ENCODE results near the gene ADARB1.

The ADARB1 gene

DNA sequence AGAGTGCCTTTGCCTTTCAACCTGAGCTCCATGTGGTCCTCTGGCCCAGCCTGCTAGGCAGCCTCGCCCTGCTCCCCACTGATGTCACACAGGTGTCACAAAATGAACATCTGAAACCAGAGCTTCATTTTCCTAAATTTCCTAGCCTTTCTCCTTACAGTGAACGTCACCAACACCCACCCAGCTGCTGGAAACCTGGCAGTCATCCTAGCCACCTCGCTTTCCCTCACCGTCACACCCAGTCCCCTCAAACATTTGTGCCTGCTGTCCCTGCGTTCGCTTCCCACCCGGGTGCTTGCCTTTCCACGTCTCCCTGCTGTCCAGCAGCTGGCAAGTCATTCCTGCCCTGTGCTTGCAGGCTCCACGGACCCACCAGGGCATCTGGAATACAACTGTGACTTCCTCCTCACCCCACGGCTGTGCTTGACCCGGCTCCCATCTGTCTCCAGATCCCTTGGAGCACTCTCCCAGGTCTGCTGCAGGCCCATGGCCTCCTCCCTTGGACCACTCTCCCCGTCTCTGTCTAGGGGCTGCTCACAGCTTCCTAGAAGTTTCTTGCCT, 23.5 kb downstream of the ADARB1 start:
- no peak for DNase-seq

DNA sequence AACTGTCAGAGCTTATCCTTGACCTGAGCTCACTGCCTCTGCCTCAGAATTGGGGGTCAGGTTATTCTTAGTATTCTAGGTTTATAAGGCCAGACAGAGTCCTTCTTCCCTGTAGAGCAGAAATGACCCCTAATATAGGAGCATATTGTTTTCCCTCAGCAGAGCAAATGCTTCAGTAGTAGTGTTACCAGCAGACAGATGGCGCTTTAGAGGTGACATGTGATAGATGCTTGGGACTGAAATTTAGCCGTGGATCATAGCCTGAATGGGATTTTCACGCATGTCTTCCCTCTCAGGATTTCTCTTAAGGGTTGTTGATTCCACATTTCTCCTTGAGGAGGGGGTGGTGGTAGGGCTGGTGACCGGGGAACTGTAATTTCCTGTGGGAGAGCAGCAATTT, 24.5 kb downstream of the ADARB1 start:
- no peak for DNase-seq

DNA sequence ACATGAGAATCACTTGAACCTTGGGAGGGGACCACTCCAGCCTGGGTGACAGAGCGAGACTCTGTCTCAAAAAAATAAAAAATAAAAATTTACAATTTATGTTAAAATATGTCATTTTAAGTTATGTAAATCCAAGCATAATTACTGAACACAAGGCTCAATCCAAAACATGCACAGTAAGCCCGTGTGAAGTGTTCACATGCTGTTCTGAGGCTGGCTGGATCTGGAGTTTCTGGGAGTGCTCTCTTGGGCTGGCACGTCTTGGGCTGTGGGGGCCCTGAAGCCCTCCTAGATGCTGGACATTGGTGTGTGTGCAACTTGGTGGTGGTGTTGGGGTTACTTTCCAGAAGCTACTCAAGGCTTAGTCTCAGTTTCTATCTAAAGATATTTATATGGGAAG, 25.2 kb downstream of the ADARB1 start:
- no peak for DNase-seq

DNA sequence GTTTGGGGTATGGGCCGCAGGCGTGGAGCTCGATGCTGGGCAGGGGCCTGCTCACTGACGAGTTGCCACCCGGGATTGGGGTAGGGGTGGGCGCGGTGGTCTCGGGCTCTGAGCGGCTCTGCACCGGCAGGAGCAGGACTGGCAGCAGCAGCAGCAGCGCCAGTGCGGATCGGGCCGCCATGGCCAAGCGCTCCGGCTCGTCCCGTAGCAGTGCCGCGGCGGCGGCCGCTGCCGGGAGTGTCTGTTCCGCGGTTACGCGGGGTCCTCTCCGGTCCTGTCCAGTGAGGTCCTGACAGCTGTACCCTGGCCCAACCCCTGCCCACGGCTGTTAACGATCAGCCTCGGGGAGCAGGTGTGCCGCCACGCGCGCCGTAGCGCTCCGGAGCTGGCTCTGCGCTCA, 26.5 kb downstream of the ADARB1 start:
- DNase-seq = no peak

DNA sequence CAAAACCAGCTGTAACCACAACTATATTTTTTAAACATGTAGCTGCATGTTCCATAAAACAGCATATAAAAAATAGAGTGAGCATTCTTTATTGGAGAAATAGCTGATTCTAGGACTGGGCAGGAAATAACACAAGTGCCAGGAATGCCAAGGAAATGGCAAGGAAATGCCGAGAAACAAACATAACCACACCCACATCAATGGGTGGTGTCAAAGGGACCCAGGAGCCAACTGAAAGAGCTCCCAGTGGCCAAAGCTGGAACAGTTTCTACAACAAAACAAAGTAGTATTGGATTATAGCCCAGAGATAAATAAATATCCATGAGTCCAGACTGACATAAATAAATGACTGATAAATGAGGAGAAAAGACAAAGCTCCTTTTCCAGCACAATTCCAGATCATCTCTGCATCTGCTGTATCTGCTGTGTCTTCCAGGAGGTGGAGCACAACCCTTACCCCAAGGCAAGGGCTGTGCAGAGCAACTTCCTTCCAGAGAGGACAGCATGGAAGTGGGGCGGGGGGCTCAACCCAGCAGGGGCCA, 28.1 kb downstream of the ADARB1 start:
- no peak for DNase-seq

DNA sequence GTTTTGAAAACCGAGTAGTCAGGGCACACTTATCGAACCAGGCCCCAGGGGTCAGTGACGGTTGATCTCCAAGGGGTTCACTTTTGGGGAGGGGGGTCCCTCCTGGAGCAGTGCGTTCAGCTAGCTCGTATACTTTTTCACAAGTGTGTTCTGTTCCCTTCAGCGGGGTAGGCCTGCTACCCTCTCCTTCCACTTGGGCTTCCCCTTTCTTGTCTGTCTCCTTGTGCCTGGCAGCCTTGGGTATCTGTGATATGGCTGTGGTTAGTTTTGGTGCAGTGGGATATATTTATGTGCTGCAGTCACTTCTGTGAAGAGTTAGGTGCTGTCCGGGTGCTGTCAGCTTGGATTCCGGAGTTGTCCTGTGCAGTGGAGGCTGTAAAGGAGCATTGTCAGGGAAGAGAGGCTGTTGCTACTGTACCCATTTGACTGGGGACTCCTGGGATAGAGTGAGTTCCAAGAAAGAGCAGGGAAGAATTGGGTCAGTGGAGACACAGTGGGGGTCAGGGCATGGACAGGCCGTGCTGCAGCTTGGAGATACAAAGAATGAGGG, 29.7 kb downstream of the ADARB1 start:
- DNase-seq = no peak

DNA sequence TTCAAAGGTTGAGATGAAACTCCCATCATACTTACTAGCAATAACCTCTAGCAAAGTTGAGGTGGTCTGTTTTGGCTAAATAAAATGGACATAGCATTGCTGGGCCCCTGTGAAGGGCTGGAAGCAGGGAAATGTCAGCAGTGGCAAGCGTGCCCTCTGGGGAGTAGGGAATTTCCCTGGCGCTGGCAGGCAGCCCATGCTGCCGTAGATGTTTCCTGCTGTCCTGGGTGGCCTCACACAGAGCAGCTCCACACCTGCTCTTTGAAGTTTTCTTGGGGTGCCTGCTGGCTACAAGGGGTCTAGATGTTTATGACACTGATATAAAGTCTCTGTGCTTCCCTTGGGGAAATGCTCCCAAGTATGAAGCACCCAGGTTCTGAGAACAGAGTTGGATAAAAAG, 30.2 kb downstream of the ADARB1 start:
- DNase-seq = no peak

DNA sequence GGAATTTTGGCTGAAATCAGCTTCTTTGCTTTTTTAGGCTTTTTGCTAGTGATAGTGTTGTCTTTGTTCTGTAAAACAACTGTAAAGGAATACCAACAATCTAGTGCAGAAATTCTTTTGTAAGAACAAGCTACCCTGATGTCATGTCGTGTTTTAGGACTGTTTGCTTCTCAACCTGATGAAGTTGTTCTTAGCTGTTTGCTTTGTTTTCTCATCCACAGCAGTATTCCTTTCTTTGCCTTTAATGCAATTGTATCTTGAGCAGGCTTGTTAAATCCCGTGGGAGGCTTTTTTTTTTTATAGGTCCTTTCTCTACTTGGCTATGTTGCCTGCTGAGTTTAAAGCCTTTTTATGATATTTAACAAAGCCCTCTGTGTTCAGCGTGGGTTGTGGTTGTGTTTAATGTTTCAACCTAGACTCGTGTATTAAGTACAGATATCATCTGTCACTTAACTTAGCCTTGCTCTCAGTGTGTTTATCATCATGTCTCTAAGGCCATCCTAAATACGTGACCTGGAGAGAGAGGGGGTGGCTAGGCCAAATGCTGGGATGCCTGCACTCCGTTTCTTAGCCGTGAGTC, 31.6 kb downstream of the ADARB1 start:
- no peak for DNase-seq

DNA sequence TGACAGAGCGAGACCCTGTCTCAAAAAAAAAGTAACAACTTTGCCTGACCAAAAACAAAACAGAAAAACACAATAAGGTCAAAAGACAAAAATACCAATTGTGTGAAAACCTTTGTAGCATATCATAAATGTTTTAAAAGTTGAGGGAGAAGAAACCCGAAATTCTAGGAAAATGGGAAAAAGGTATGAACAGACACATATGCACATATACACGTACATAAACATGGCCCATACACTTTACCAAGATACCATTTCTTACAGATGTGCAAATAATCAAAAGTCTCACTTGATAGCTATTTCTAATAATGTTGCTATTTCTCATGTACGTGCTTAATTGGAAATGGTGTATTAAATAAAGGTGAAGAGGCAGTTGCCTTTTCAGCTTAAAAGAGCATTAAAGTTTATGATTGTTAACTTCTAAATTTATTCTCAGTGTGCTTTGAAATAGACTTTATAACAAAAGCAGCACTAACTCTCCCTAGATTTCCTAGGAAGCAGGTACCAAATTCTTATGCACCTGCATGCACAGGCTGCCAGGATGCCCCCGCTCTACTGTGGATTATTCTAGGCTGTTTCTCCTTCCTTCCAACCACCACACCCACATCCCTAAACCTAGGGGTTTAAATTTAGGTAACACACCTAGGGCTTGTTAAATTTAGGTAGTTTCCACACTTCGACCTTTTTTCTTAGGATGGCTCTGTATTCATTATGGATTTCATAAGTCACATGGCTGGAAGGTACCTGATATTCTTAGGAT, 33.8 kb downstream of the ADARB1 start:
- DNase-seq = no peak

DNA sequence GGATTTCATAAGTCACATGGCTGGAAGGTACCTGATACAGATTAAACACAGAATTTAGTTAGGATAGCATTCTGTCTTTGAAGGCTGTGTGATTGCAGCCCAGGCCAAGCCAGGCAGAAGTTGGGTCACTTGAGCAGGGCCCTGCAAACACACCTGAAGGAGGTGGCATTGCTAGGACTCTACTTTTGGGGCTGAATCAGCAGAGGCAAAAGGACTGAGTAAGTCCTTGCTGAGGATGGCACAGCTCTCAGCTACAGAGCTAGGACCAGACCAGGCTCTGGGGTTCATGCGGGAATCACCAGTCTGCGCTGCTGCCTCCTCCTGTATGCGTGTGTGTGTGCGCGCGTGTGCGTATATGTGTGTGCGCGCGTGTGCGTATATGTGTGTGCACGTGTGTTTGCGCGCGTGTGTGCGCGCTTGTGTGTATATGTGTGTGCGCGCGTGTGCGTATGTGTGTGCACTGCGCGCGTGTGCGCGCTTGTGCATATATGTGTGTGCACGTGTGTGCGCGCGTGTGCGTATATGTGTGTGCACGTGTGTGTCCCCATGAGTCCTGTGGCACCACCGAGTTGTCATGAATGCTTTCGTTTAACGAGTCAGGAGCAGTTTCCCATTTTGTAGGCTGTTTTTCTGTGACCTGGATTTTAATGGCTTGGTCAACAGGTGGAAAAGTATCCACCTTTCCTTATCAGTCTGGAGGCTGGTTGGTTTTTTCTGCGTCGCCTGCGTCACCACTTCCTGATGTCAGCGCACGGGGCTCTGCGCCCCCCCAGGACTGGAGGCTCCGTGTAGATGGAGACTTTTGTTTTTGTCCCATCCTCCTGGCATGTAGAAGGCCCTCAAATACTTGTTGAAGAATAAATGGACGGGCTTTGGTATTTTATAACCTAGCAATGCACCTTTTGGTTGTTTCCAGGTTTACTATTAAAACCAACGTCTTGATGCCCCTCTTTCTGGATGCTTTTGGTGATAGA, 34.7 kb downstream of the ADARB1 start:
- no peak for DNase-seq

DNA sequence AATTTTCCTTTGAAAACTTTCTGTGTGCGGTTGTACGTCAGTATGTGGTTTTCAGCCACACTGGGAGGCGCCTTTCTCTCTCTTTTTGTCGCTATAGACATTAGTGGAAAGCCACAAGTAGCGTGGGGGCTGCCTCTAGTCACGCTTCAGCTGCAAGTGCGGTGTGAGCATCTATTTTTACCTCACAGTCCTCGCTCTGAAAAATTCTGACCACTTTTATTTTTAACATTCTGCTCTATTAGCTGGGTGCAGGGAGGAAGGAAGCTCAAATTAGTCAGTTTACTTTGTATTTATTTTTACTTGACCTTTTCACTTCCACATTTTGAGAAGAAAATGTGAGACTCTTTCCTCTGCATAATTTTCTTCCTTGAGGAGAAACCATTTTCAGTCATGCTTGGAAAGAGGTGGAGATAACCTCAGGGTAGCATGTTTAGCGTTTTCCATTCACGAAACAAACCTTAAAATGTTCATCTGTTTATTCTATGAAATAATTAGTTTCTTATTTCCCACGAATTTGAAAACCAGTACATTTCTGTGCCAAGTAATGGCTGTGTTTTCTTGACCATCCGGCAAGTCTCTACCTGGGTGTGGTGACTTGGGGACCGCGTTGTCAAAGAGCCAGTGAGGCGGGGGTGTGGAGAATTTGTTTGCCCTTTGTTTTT, 35.6 kb downstream of the ADARB1 start:
- DNase-seq = no peak

DNA sequence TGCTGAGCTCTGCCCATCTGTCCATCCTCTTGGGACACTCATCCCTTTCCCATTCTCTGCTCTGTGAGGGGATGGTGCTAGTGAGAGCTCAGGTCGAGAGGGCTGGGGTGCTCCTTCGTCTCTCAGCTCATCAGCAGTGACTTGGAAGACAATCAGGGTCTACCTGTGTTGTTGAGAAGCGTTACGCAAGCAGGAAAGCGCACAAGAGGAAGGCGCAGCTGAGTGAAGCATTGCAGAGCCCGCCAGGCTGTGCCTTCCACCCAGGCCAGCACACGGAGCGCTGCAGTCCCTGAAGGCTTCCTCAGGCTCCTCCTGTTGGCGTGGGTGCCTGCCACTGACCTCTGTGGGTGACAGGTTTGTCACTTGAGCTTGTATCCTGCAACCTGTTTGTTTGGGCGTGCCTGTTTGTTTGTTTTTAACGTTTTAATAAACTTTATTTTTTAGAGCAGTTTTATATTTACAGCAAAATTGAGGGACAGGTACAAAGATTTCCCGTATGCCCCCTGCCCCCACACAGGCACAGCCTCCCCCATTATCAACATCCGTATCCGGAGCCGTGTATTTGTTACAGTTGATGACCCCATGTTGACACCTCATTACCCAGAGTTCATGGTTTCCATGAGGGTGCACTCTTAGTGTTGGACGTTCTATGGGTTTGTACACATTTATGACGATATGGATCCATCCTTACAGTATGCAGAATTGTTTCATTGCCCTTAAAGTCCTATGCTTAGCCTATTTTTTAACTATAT, 36.7 kb downstream of the ADARB1 start:
- DNase-seq = no peak

DNA sequence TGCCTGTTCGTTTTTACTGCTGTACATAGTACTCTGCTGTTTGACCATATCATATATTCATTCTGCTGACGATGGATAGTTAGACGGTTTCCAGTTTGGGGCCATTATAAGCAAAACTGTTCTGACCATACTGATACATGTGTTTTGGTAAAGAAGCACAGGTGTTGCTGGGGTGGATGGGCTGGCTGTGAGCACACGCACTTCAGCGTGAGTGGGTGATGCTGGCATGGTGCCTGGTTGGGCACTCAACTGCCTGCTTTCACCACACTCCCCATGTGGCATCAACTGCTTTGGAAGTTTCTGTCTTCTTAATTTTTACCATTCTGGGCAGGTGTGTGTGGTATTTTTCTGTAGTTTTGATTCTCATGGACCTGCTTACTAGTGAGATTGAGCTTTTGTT, 37.3 kb downstream of the ADARB1 start:
- DNase-seq = no peak

DNA sequence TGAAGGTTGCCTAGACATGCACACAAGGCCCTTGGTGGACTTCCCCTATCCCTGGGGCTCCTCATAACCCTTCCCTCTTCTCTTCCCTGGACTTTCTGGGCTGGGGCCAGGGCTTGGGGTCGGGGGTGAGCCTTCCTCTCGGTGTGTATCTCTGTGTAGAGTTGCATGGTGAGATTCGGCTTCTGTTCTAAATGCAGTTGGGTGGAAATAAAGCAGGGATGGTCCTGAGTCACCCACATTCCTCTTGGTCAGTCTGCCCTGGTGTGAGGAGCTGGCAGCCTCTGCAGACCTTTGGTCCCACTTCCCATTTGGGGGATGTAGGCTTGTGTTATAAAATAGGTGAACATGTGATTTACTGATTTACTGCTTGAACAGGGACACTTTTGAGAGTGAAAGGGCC, 38.0 kb downstream of the ADARB1 start:
- DNase-seq = no peak

DNA sequence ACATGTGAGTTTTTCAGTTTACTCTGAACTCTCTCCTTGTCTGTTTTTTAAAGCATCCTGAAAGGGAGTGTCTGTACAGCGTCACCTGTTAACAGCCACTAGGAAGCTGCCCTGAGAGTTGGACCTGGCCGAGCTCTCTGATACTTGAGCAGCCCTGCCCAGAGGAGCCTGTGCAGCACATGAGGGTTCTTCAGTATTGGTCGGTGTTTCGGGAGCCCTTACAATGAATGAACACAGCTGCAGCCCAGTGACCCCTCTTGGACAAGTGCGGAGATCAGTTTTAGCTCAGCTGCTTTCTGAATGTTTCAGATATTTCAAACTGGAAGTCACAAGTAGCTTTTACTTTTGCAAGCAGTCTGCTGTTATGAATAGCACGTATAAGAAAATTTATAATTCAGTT, 39.2 kb downstream of the ADARB1 start:
- DNase-seq = no peak

DNA sequence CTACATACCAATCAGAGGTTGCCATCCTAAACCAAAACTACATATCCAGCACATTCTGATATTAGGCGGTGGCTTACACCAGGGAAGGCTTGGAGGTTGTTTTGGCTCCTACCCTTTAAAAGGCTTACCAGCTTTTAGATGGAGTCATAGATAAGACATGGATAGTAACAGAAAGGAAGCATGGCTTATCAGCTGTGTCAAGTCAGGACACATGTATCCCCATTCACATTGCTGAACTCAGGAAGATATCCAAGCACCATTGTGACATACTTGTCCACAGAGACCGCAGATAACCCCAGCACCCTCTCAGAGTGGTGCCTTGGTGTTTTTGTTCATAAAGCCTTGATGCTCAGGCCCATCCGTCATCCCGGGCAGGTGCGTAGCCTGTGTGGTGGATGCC, 39.7 kb downstream of the ADARB1 start:
- DNase-seq = no peak

DNA sequence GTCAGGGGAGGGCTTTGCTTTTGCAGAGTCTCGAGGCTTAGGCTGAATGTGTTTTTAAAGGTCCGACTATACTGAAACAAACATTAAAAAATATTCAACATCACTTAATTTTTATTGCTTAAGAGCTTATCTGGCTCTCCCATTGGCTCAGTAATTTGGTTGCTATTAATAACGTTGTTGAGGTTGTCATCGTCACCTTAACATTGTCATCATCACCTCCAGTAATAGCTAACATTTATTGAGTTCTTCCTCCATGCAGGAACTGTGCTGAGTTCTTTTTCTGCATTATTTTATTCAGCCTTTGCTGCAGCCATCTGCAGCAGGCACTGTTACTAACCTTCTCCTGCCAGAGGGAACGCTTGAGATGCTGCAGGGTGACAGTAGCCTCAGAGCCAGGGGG, 40.1 kb downstream of the ADARB1 start:
- DNase-seq = no peak

DNA sequence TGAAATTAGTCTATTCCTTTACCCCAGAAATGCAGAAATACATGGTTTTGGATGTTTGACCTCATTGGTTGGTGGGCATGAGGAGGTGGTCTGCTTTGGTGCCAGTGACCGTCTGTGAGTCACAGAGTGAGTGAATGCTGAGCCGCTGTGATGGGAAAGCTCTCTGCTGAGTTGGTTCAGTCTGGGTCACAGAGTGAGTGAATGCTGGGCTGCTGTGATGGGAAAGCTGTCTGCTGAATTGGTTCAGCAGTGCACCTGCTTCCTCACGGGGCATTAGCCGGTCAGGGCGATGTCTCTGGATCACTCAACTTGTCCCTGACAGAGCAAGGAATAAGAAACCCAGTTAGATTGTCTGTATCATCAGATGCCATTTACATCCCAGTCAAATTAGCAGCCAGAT, 40.8 kb downstream of the ADARB1 start:
- DNase-seq = no peak

DNA sequence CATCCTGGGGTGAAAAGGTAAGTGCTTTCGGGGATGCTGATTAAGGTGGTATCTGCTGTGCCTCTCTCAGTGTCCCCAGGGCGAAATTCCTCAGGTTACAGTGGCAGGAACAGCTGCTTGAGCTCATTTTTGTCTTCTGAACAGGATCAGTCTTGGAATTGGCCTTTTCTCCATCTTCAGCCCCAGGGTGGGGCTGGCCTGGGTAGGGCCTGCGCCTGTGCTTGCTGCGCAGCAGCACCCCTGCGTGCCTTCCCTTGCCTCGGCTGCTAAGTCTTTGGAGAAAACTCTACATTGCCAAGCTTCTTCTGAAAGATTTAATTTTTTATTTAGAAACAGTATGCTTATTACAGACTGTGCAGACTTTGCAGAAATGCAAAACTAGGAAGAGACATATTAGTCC, 41.7 kb downstream of the ADARB1 start:
- no peak for DNase-seq

DNA sequence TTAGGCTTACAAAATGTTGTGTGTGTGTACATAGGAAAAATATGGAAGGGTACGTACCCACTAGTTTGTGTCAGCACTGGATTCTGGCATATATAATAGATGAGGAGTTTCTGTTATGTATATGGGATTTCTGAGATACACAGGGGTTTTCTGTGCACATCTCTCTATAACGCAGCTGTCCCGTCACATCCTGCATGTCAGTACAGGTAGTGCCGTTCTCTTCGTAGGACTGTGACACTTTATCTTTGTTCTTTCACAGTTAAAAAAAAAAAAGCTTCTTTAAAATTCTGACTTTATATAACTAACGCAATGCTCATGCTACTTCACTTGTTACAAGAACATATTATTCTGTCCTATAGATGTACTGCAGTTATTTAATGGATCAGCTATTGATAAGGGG, 42.9 kb downstream of the ADARB1 start:
- no peak for DNase-seq

DNA sequence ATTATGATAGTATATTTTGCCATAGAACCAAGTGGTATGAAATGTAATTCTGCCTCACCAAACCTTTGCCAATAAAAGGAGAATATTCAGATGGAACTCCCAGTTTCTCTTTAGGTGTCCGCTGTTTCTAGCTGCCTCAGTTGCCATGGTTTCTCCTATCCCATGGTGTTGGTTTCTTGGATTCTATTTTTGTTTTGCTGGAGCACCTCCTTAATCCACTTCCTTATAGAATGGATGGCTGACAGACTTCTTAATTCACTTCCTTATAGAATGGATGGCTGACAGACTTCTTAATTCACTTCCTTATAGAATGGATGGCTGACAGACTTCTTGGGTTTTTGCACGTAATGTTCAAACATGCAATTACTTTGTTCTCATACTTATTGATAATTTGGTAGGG, 43.7 kb downstream of the ADARB1 start:
- DNase-seq = no peak

DNA sequence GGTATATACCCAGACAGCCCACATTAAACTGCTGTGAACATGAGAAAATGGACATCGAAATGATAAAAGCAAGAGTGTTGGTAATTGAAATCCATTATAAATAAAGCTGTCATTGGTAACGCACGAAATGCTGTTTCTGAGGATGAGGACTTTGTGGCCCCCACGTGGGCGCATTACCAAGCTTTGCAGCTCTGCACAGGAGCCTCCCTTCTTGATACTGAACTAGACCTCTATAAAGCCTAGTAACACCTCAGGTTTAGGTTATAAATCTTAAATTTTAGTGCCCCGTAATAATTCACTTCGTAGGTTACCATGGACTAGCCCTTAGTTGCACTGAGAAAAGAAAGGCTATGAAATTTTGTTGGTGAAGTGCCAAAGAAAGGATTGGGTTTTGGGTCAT, 45.4 kb downstream of the ADARB1 start:
- DNase-seq = no peak

All from activated CD4-positive, alpha-beta T cell treated with anti-CD3 and anti-CD28 coated beads, Interleukin-2, amount 50 U/mL, for 4 hours (primary cell).